DND-41 (cell line): ENCODE results near the gene APMAP.

Experiments used
- ATAC-seq: fragments of 200-7000 bp; cut with Tn5 transposase; 3 replicates; pipeline ENCODE4 v1.9.1; 2021; ENCODE audit warnings: low read depth; ENCODE audit not compliant: insufficient read depth
- DNase-seq: peaks from one replicate; pipeline ENCODE4 v3.0.0-alpha.2; 2020
- H2AFZ ChIP-seq: 2 replicates; pipeline ENCODE4 v1.6.0; 2012; ENCODE audit warnings: low read depth, low read length
- H3K27ac ChIP-seq: 2 replicates; pipeline ENCODE4 v1.5.1; 2012; ENCODE audit warnings: low read length, inconsistent platforms
- H3K27me3 ChIP-seq: fragments of 200-600 bp; sonication (generic); 2 replicates; pipeline ENCODE4 v1.6.0; 2012; ENCODE audit warnings: low read length, mild to moderate bottlenecking, inconsistent platforms; ENCODE audit not compliant: insufficient read depth, poor library complexity
- H3K36me3 ChIP-seq: 2 replicates; pipeline ENCODE4 v1.5.1; 2012; ENCODE audit warnings: low read length, inconsistent platforms; ENCODE audit not compliant: insufficient read depth
- H3K4me1 ChIP-seq: 2 replicates; pipeline ENCODE4 v1.5.1; 2012; ENCODE audit warnings: mild to moderate bottlenecking, low read length; ENCODE audit not compliant: insufficient read depth
- H3K4me2 ChIP-seq: 2 replicates; pipeline ENCODE4 v1.6.0; 2012; ENCODE audit warnings: mild to moderate bottlenecking, moderate library complexity, low read length, inconsistent platforms; ENCODE audit not compliant: insufficient read depth
- H3K4me3 ChIP-seq, 2 experiments: fragments of 200-600 bp in 1 of 2; shearing (Covaris generic) in 1 of 2; 2 replicates each; pipeline ENCODE4 v1.5.1; 2012 to 2016; ENCODE audit warnings: inconsistent platforms in 2 of 2, low read length in 2 of 2, mild to moderate bottlenecking in 2 of 2, low read depth in 1 of 2, moderate library complexity in 1 of 2
- H3K79me2 ChIP-seq: 2 replicates; pipeline ENCODE4 v1.6.0; 2012; ENCODE audit warnings: low read length, inconsistent platforms; ENCODE audit not compliant: insufficient read depth
- H3K9ac ChIP-seq: 2 replicates; pipeline ENCODE4 v1.6.0; 2012; ENCODE audit warnings: low read depth, mild to moderate bottlenecking, inconsistent platforms, low read length, moderate library complexity
- H3K9me3 ChIP-seq: 2 replicates; pipeline ENCODE4 v1.5.1; 2012; ENCODE audit warnings: low read length, moderate library complexity, mild to moderate bottlenecking, inconsistent platforms; ENCODE audit not compliant: insufficient read depth, severe bottlenecking
- H4K20me1 ChIP-seq: 2 replicates; pipeline ENCODE4 v1.6.0; 2012; ENCODE audit warnings: low read length; ENCODE audit not compliant: insufficient read depth
- EZH2 ChIP-seq: IDR thresholded peaks from 3 replicates; pipeline ENCODE4 v1.6.1; 2012; ENCODE audit warnings: borderline replicate concordance, low read depth, mild to moderate bottlenecking, moderate library complexity, low read length, inconsistent platforms; ENCODE audit not compliant: severe bottlenecking
- TF ChIP-seq, protein P1 (sequence below): IDR thresholded peaks from 2 replicates; pipeline ENCODE4 v1.5.1; 2012; ENCODE audit warnings: borderline replicate concordance, low read length, moderate library complexity, mild to moderate bottlenecking; ENCODE audit not compliant: poor library complexity, severe bottlenecking; ENCODE audit errors: extremely low read depth

Gene APMAP

DNA sequence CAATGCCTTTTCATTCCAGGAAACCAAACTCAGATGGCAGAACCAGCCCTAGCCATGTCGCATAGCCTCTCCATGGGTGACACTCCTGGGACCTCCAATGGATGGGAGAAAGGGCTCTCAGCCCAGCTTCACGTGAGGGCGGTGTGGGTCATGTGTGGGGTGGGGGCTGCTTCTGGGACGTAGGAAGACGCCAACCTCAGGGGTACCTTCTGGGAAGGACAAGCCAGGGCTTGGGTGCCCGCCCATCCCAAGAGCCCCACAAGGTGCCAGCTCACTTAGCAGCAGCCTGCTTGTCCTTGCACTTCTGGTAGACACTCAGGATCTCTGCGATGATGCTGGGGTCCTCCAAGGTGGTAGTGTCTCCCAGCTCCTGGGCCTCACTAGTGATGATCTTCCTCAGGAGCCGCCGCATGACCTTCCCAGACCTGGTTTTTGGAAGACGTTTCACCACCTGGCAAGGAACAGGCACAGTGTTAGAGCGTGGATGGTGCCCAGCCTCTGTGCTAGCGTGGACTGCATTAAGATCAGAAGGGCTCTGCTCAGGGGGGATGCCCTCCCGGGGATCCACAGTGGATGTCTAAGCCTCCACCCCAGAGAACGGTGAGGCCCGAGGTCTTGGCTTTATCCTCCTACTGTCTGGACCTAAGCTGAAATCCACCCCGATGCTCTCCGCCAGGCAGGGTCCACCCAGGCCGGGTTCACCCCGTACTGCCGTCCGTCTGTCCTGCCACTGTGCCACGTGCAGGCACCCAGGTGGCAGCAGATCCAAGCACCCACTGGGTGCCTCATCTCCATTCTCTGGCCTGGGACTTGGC, 15.1 kb upstream of the APMAP start:
- Histone ChIP-seq H3K36me3 (peaks cover 78% of the 10 kb centered on the region), H3K27ac (no peak overlapping the region), H3K79me2 (no peaks in the 10 kb centered on the region), H3K9ac (no peak overlapping the region), H3K4me3 (no peak overlapping the region), H3K4me1 (no peaks in the 10 kb centered on the region), H2AFZ (no peak overlapping the region), H3K9me3 (no peaks in the 10 kb centered on the region), H3K4me2 (no peak overlapping the region), H3K27me3 (no peaks in the 10 kb centered on the region), H4K20me1 (no peaks in the 10 kb centered on the region)
- DNase-seq (no peak), ATAC-seq (no peak)
- TF ChIP-seq EZH2: no peak
- TF ChIP-seq, protein P1, sequence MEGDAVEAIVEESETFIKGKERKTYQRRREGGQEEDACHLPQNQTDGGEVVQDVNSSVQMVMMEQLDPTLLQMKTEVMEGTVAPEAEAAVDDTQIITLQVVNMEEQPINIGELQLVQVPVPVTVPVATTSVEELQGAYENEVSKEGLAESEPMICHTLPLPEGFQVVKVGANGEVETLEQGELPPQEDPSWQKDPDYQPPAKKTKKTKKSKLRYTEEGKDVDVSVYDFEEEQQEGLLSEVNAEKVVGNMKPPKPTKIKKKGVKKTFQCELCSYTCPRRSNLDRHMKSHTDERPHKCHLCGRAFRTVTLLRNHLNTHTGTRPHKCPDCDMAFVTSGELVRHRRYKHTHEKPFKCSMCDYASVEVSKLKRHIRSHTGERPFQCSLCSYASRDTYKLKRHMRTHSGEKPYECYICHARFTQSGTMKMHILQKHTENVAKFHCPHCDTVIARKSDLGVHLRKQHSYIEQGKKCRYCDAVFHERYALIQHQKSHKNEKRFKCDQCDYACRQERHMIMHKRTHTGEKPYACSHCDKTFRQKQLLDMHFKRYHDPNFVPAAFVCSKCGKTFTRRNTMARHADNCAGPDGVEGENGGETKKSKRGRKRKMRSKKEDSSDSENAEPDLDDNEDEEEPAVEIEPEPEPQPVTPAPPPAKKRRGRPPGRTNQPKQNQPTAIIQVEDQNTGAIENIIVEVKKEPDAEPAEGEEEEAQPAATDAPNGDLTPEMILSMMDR: no peak

DNA sequence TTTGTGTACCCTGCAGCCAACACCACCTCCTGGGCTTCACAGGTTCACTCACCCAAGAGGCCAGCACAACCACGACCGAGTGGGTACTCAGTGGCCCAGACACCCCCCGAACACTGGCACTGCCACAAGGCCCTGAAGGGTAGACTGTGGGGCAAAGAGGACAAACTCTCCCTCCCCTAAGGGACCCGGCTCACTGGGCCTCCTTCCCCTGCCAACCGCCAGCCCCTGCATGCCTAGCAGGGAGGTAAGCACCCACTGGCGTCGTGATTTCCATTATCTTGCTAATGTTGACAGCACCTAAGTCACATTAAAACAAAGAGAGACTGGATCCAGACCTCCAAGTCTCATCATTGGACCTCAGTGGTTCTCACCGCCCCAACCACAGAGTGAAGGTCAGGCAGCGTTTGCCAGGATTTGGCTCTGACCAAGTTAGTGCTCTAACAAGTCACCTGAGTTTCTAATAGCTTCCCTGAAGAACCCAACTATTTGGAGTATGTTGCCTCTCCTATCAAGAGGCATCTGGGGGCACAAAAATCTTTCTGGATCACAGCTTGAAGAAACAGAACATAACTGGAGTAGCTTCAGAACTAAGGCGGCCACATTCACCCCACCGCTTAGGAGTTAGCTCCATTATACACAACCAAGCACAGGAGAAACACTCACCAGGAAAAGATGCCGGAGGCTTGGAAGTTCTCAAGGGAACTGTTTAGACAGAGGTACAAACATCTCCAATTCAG, 14.0 kb upstream of the APMAP start:
- Histone ChIP-seq H3K4me2 (no peak overlapping the region), H3K27me3 (no peaks in the 10 kb centered on the region), H3K79me2 (no peaks in the 10 kb centered on the region), H4K20me1 (no peaks in the 10 kb centered on the region), H3K27ac (no peak overlapping the region), H3K36me3 (peaks cover 68% of the 10 kb centered on the region), H2AFZ (no peak overlapping the region), H3K9me3 (no peaks in the 10 kb centered on the region), H3K4me1 (no peaks in the 10 kb centered on the region), H3K9ac (no peak overlapping the region), H3K4me3 (no peak overlapping the region)
- no peak for TF ChIP-seq EZH2
- TF ChIP-seq, protein P1: no peak
- no peak for DNase-seq
- no peak for ATAC-seq

DNA sequence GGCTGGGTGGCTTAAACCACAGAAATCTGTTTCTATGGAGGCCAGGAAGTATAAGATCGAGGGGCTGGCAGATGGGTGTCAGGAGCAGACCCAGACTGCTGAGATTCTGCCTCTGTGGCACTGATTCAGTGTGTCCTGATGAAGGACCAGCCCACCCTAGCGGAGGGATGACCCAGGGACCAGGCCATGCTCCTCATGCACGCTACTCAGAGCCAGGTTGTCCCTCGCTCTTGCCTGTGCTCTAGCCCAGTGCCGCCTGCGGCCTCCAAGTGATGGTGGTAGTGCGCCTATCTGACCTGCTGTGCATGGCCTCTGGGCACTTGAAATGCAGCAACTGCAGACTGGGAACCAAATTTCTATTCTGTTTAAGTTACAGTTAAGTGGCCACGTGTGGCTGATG, 13.1 kb upstream of the APMAP start:
- no peak for ATAC-seq
- H3K4me3 ChIP-seq: no peak overlapping the region
- H3K9me3 ChIP-seq: no peaks in the 10 kb centered on the region
- H3K9ac ChIP-seq: no peak overlapping the region
- no peaks in the 10 kb centered on the region for H3K27me3 ChIP-seq
- H4K20me1 ChIP-seq: no peaks in the 10 kb centered on the region
- H3K4me1 ChIP-seq: no peaks in the 10 kb centered on the region
- peaks cover 59% of the 10 kb centered on the region for H3K36me3 ChIP-seq
- no peak for DNase-seq
- no peak overlapping the region for H3K27ac ChIP-seq
- no peak overlapping the region for H3K4me2 ChIP-seq
- no peak overlapping the region for H2AFZ ChIP-seq
- TF ChIP-seq, protein P1: no peak
- no peak for TF ChIP-seq EZH2
- H3K79me2 ChIP-seq: no peaks in the 10 kb centered on the region
